Neuronal stem cell (in vitro differentiated cells): Measurements from ENCODE around the gene PSORS1C1. TPM values are rescaled to one million over a fixed set of nuclear protein-coding genes. Genes with fewer than 3 reads are reported as not detected.
"Not testable (repeated sequence)": the region's sequence is repeated elsewhere in the genome, so short reads cannot be mapped to it uniquely, and the experiment has no call there.

Experiments used
- DNase-seq: peaks from one replicate; pipeline ENCODE4 v3.0.0-alpha.2; 2013; ENCODE audit warnings: low spot score
- H2AFZ ChIP-seq: one replicate; pipeline ENCODE4 v1.6.1; 2013; ENCODE audit warnings: mild to moderate bottlenecking, low read length, inconsistent platforms
- H2AK5ac ChIP-seq: 2 replicates; pipeline ENCODE4 v1.6.1; 2013; ENCODE audit warnings: low read depth, mild to moderate bottlenecking, inconsistent platforms, low read length, moderate library complexity, mixed read lengths
- H2BK120ac ChIP-seq: 2 replicates; pipeline ENCODE4 v1.6.1; 2013; ENCODE audit warnings: low read depth, mild to moderate bottlenecking, inconsistent platforms, low read length, moderate library complexity, mixed read lengths
- H2BK12ac ChIP-seq: one replicate; pipeline ENCODE4 v1.6.1; 2013; ENCODE audit warnings: low read length, inconsistent platforms
- H2BK15ac ChIP-seq: 2 replicates; pipeline ENCODE4 v1.6.1; 2013; ENCODE audit warnings: mild to moderate bottlenecking, low read length, inconsistent platforms, mixed read lengths
- H2BK5ac ChIP-seq: one replicate; pipeline ENCODE4 v1.6.1; 2013; ENCODE audit warnings: inconsistent platforms, mild to moderate bottlenecking, low read length, moderate library complexity
- H3K14ac ChIP-seq: one replicate; pipeline ENCODE4 v1.6.1; 2013; ENCODE audit warnings: low read length, inconsistent platforms
- H3K18ac ChIP-seq: 2 replicates; pipeline ENCODE4 v1.6.1; 2013; ENCODE audit warnings: low read length, inconsistent platforms
- H3K23ac ChIP-seq: 2 replicates; pipeline ENCODE4 v1.6.1; 2013; ENCODE audit warnings: low read depth, mild to moderate bottlenecking, mixed read lengths, low read length, inconsistent platforms; ENCODE audit not compliant: poor library complexity
- H3K27ac ChIP-seq: replicated peaks from 3 replicates; pipeline ENCODE4 v1.5.1; 2013; ENCODE audit warnings: low read length, inconsistent platforms
- H3K27me3 ChIP-seq, 3 experiments: 2 replicates each; pipeline ENCODE4 v1.6.1; 2013; ENCODE audit warnings: low read length in 3 of 3, mild to moderate bottlenecking in 2 of 3, inconsistent platforms in 1 of 3, low read depth in 1 of 3, mixed read lengths in 1 of 3, moderate library complexity in 1 of 3; ENCODE audit not compliant: control insufficient read depth in 3 of 3, insufficient read depth in 3 of 3
- H3K36me3 ChIP-seq, 2 donors: replicated peaks in 1 of 2; 2 replicates each; pipeline ENCODE4 v1.6.1; 2013; ENCODE audit warnings: low read length in 2 of 2; ENCODE audit not compliant: control insufficient read depth in 2 of 2, insufficient read depth in 2 of 2
- H3K4ac ChIP-seq: 2 replicates; pipeline ENCODE4 v1.6.1; 2013; ENCODE audit warnings: inconsistent platforms, mild to moderate bottlenecking, low read length, moderate library complexity
- H3K4me1 ChIP-seq, 2 donors: 1 replicate in 1 of 2; 2 replicates in 1 of 2; pipeline ENCODE4 v1.6.1; 2013; ENCODE audit warnings: low read length in 2 of 2, low read depth in 1 of 2; ENCODE audit not compliant: control insufficient read depth in 2 of 2, insufficient read depth in 1 of 2
- H3K4me2 ChIP-seq: one replicate; pipeline ENCODE4 v1.6.1; 2013; ENCODE audit warnings: mild to moderate bottlenecking, low read length, inconsistent platforms; ENCODE audit not compliant: insufficient read depth, poor library complexity, severe bottlenecking
- H3K4me3 ChIP-seq, 2 donors: 2 replicates each; pipeline ENCODE4 v1.5.1; 2013; ENCODE audit warnings: low read length in 2 of 2, mild to moderate bottlenecking in 2 of 2, inconsistent platforms in 1 of 2, moderate library complexity in 1 of 2
- H3K79me1 ChIP-seq: one replicate; pipeline ENCODE4 v1.6.1; 2013; ENCODE audit warnings: low read depth, mild to moderate bottlenecking, inconsistent platforms, low read length, moderate library complexity
- H3K9ac ChIP-seq: one replicate; pipeline ENCODE4 v1.6.1; 2013; ENCODE audit warnings: mild to moderate bottlenecking, low read depth, low read length, inconsistent platforms; ENCODE audit not compliant: poor library complexity
- H3K9me3 ChIP-seq, 2 donors: replicated peaks in 1 of 2; 2 replicates each; pipeline versions ENCODE3 to v1.6.1; 2013; ENCODE audit warnings: low read length in 2 of 2, mild to moderate bottlenecking in 2 of 2, inconsistent platforms in 1 of 2, low read depth in 1 of 2, mixed read lengths in 1 of 2, moderate library complexity in 1 of 2; ENCODE audit not compliant: control insufficient read depth in 2 of 2, insufficient read depth in 1 of 2
- H4K8ac ChIP-seq: one replicate; pipeline ENCODE4 v1.6.1; 2013; ENCODE audit warnings: low read depth, mild to moderate bottlenecking, inconsistent platforms, low read length, moderate library complexity
- H4K91ac ChIP-seq: one replicate; pipeline ENCODE4 v1.6.1; 2013; ENCODE audit warnings: low read length, low read depth, mild to moderate bottlenecking, inconsistent platforms; ENCODE audit not compliant: poor library complexity
- WGBS, 2 donors: extraction: QIAGEN DNeasy Blood & Tissue Kit; methylation state at CpG; one replicate each; pipeline ENCODE4 v1.1.7; 2013; ENCODE audit warnings: missing lambda C conversion rate in 2 of 2, mixed read lengths in 1 of 2; ENCODE audit not compliant: insufficient read length in 2 of 2, insufficient replicate concordance in 1 of 2; ENCODE audit errors: extremely low coverage in 2 of 2; 5-methylcytosine and 5-hydroxymethylcytosine counted together
- small RNA-seq: library from polyadenylated mRNA; stranded (forward); fragments of <200 nt; extraction: miRNeasy Mini kit (QIAGEN cat#:217004); gene quantifications from one replicate; pipeline ENCODE3, GENCODE V24; 2013; ENCODE audit not compliant: insufficient read depth

Gene PSORS1C1

DNA sequence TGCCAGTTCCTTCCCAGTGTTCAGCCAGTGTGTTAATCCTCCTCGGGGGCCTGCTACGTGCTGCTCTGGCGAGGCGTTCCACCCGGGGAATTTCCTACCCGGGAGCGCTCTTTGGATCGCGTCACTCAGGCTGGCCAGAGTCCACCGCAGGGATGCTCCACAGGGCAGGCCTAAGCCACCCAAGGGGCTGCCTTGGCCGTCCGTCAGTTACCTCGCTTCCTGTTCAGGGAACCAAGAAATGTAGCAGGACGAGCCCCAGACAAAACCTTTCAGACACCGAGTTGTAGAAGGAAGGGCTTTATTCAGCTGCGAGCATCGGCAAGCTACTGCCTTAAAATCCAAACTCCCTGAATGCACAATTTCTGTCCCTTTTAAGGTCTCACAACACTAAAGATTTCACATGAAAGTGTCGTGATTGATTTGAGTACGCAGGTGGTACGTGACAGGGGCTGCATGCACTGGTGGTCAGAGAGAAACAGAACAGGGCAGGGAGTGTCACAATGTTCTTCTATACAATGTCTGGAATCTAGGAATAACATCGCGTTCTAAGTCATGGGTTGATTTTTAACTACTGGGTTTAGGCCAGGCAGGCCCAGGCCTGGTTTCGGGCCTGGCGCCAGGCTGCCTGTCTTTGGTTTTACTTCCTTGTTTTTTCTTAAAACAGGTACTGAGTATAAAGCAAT, 71.6 kb downstream of the PSORS1C1 start:
- Histone ChIP-seq H2BK5ac (no peak overlapping the region), H3K27ac (no peak overlapping the region), H2BK120ac (no peak overlapping the region), H3K36me3 (no peaks in the 10 kb centered on the region), H3K4me3 (no peak overlapping the region), H4K8ac (no peak overlapping the region), H3K18ac (no peak overlapping the region), H2BK15ac (no peak overlapping the region), H3K4ac (no peak overlapping the region), H4K91ac (no peak overlapping the region), H3K79me1 (no peaks in the 10 kb centered on the region), H3K23ac (no peak overlapping the region), H2AFZ (peak overlapping the region; percentile 40), H2BK12ac (no peak overlapping the region), H3K9me3 (no peaks in the 10 kb centered on the region), H3K9ac (no peak overlapping the region), H3K14ac (no peak overlapping the region), H3K4me1 (no peaks in the 10 kb centered on the region), H2AK5ac (no peak overlapping the region), H3K4me2 (no peak overlapping the region), H3K27me3 (peaks cover 0 to 2% (median 0%) of the 10 kb centered on the region in 3 experiments)
- no peak for DNase-seq
- WGBS, 2 donors, result no CpG with 5 or more reads among the region's 24 CpGs

DNA sequence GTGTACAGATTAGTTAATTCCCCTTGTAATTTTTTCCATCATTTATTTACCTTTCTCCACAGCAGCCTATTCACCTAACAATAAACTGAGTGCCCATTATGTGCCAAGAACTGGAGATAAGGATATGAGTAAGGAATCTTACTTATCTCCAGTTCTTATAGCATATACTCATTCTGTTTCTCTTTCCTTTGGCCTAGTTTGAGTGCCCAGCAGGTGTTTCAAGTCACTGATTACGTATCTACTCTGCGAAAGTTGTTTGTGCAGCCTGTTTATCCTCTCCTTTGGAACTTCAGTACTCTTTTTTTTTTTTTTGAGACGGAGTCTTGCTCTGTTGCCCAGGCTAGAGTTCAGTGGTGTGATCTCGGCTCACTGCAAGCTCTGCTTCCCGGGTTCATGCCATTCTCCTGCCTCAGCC, 73.2 kb downstream of the PSORS1C1 start:
- Histone ChIP-seq H3K4me2 (no peak overlapping the region), H2AK5ac (no peak overlapping the region), H2BK120ac (no peak overlapping the region), H3K27me3 (peaks cover 0 to 2% (median 0%) of the 10 kb centered on the region in 3 experiments), H2AFZ (no peak overlapping the region), H3K9me3 (no peaks in the 10 kb centered on the region), H4K91ac (no peak overlapping the region), H3K4me1 (no peaks in the 10 kb centered on the region), H3K18ac (no peak overlapping the region), H4K8ac (no peak overlapping the region), H3K4me3 (no peak overlapping the region), H3K79me1 (no peaks in the 10 kb centered on the region), H3K14ac (no peak overlapping the region), H2BK5ac (no peak overlapping the region), H3K27ac (no peak overlapping the region), H2BK15ac (no peak overlapping the region), H3K4ac (no peak overlapping the region), H2BK12ac (no peak overlapping the region), H3K9ac (no peak overlapping the region), H3K23ac (no peak overlapping the region), H3K36me3 (no peaks in the 10 kb centered on the region)
- WGBS, 2 donors, result no CpG with 5 or more reads among the region's 5 CpGs
- DNase-seq, result no peak

DNA sequence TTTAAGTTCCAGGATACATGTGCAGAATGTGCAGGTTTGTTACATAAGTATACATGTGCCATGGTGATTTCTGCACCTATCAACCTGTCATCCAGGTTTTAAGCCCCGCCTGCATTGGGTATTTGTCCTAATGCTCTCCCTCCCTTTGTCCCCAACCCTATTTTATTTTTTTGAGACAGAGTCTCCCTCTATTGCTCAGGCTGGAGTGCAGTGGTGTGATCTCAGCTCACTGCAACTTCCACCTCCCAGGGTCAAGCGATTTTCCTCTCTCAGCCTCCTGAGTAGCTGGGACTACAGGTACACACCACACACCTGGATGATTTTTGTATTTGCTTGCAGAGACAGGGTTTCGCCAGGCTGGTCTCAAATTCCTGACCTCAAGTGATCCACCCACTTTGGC, 74.6 kb downstream of the PSORS1C1 start:
- not testable (repeated sequence) for H2BK120ac ChIP-seq, H2AK5ac ChIP-seq, H3K79me1 ChIP-seq, H3K4me1 ChIP-seq, H3K4ac ChIP-seq, H2AFZ ChIP-seq, H3K23ac ChIP-seq, H3K4me2 ChIP-seq, H2BK12ac ChIP-seq, H3K27ac ChIP-seq, H4K8ac ChIP-seq, DNase-seq, H3K9ac ChIP-seq, H3K36me3 ChIP-seq, H3K18ac ChIP-seq, H4K91ac ChIP-seq, H3K4me3 ChIP-seq, H3K27me3 ChIP-seq, H2BK15ac ChIP-seq, H3K14ac ChIP-seq, H2BK5ac ChIP-seq, H3K9me3 ChIP-seq
- WGBS, 2 donors, result no CpG with 5 or more reads among the region's 3 CpGs

Small RNA genes lying within 50 kb of the gene (small RNA-seq; reads per million reads assigned to genes)
- gene POLR2LP1 (not detected), gene RNU6-1133P (not detected)
